Kidney (tissue), 14 donors: Measurements from ENCODE around the gene TEX53. TPM values are rescaled to one million over a fixed set of nuclear protein-coding genes. Genes with fewer than 3 reads are reported as not detected.

Experiments
- DNase-seq, 5 donors: peaks; one replicate each; pipeline ENCODE4 v3.0.0-alpha.2; 2013 to 2020
- FAIRE-seq: peaks from 2 replicates; lab custom pipeline; 2012; peaks lifted over from hg19 to GRCh38; lab: Jason Lieb, UNC
- H3K27ac ChIP-seq, 2 donors: one replicate each; pipeline ENCODE4 v1.7.0; 2013; ENCODE audit warnings: low read depth in 2 of 2, low read length in 2 of 2, inconsistent platforms in 1 of 2
- H3K27me3 ChIP-seq: one replicate; pipeline ENCODE4 v1.7.1; 2013; ENCODE audit warnings: low read length, inconsistent platforms; ENCODE audit not compliant: control insufficient read depth, insufficient read depth
- H3K36me3 ChIP-seq, 3 donors: one replicate each; pipeline versions ENCODE4 v1.7.0 to v1.7.1; 2013; ENCODE audit warnings: low read length in 3 of 3, control low read depth in 1 of 3, inconsistent platforms in 1 of 3; ENCODE audit not compliant: insufficient read depth in 3 of 3, control insufficient read depth in 2 of 3
- H3K4me1 ChIP-seq, 3 donors: one replicate each; pipeline versions ENCODE4 v1.7.0 to v1.7.1; 2013; ENCODE audit warnings: low read length in 3 of 3, inconsistent platforms in 1 of 3, low read depth in 1 of 3; ENCODE audit not compliant: control insufficient read depth in 2 of 3, insufficient read depth in 2 of 3
- H3K4me3 ChIP-seq, 3 donors: one replicate each; pipeline versions ENCODE4 v1.7.0 to v1.8.1; 2013; ENCODE audit warnings: low read length in 3 of 3, control low read depth in 1 of 3, inconsistent platforms in 1 of 3
- H3K9ac ChIP-seq, 3 donors: one replicate each; pipeline versions ENCODE4 v1.7.0 to v1.7.1; 2013; ENCODE audit warnings: low read length in 3 of 3, control low read depth in 1 of 3, inconsistent platforms in 1 of 3
- H3K9me3 ChIP-seq, 3 donors: one replicate each; pipeline versions ENCODE4 v1.7.0 to v1.7.1; 2013; ENCODE audit warnings: low read length in 3 of 3, control low read depth in 1 of 3, inconsistent platforms in 1 of 3; ENCODE audit not compliant: control insufficient read depth in 2 of 3, insufficient read depth in 1 of 3
- CTCF ChIP-seq: IDR thresholded peaks from 3 replicates; pipeline ENCODE4 v1.5.1; 2012; ENCODE audit warnings: mild to moderate bottlenecking, moderate library complexity, borderline replicate concordance; ENCODE audit not compliant: insufficient read depth; ENCODE audit errors: extremely low read depth
- intact Hi-C: fragments of 100-400 bp; cut with DNase I; formaldehyde crosslinking; loops from one replicate; pipeline ENCODE4 v1.11.1; 2022
- polyA plus RNA-seq: library from polyadenylated mRNA; stranded (reverse); fragments of 350-450 nt; fragmentation: Illumina TruSeq; extraction: RNeasy Lipid Tissue Mini Kit (QIAGEN cat#74804); gene quantifications from one replicate; pipeline ENCODE4 v1.2.3, GENCODE V29; 2014; ENCODE audit warnings: low read depth, low replicate concordance; ENCODE audit not compliant: insufficient read depth
- total RNA-seq: library from RNA; stranded (reverse); fragmentation: NEBNext Ultra II Directional; extraction: Animal tissue kit (Norgen Biotek cat#: 25700); gene quantifications from one replicate; pipeline ENCODE4 v1.2.1, GENCODE V29; 2021
- donor health status: control.
- donor health status: control.
- donor health status: control.
- donor health status: control.
- donor health status: control.
- donor health status: DM: yes; HTN: yes; CAD: no.
- donor health status: Normal renal cell carcinoma (clear cell type).

The TEX53 gene
- total and polyA plus RNA-seq, 2 donors from 2014 or later: not detected

- no peak overlapping the region for H3K4me3 ChIP-seq
- H3K4me1 ChIP-seq: no peaks in the 10 kb centered on the region
- intact Hi-C loops: loop anchor here (10.0 kb wide), 1 partner anchor 240 kb away; no protein-coding TSS in a partner anchor
- no peak for TF ChIP-seq CTCF
- DNase-seq (no peak), FAIRE-seq (no peak)
- no peak overlapping the region for H3K27ac ChIP-seq
- H3K36me3 ChIP-seq: no peaks in the 10 kb centered on the region
- no peak overlapping the region for H3K9ac ChIP-seq
- no peaks in the 10 kb centered on the region for H3K9me3 ChIP-seq
- H3K27me3 ChIP-seq: no peaks in the 10 kb centered on the region
Measured at GRCh38 chr9:114674798-114675540, 17.4 kb upstream of the TEX53 start.

DNA sequence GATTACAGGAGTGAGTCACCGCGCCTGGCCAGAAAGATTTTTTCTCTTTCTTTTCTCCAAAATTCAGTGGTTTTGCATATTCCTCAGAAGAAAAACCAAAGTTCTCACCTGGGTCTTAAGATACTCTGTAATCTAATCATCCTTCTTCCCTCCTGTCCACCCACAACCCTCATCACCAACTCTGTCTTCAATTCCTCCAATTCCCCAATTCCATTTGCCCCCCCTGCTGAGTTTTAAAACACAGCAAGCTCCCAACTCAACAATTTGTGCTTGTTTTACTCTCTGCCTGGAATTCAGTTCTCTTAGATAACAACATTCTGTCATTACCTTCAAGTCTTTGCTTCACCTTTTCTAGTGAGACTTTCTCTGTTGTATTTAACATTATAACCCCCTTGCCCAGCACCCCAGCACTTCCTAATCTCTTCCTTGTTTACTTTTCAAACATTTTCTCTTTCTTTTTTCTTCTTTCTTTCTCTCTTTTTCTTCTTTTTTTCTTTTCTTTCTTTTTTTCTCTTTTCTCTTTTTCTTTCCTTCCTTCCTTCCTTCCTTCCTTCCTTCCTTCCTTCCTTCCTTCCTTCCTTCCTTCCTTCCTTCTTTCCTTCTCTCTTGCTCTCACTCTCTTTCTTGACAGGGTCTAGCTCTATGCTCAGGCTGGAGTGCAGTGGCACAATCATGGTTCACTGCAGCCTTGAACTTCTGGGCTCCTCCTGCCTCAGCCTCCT is 16.6 kb upstream of the TEX53 start:
- no peaks in the 10 kb centered on the region for H3K27me3 ChIP-seq
- FAIRE-seq (no peak), DNase-seq (no peak)
- H3K4me3 ChIP-seq: no peak overlapping the region
- no peaks in the 10 kb centered on the region for H3K4me1 ChIP-seq
- TF ChIP-seq CTCF: no peak
- intact Hi-C loops: loop anchor here (10.0 kb wide), 1 partner anchor 241 kb away; no protein-coding TSS in a partner anchor
- no peaks in the 10 kb centered on the region for H3K36me3 ChIP-seq
- no peak overlapping the region for H3K27ac ChIP-seq
- H3K9ac ChIP-seq: no peak overlapping the region
- no peaks in the 10 kb centered on the region for H3K9me3 ChIP-seq

DNA sequence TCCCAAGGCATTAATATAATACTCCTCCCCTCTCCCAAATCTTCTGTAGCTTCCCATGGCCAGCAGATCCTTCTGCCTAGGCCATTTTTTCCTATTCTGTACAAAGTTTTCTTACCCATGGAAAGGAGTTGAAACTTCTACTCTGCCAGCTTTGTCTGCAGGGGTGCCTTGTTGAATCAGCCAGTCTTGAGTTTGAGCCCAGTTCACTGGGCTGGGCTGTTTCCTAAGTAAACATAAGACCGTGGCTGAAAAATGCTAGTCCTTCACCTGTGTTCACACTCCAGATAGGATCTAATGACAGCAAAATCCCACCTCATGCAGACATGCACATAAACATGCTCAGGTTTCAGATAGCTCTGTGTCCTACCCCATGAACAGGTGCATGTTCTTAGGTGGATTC is 14.0 kb upstream of the TEX53 start:
- Histone ChIP-seq H3K4me3 (no peak overlapping the region), H3K36me3 (no peaks in the 10 kb centered on the region), H3K4me1 (no peaks in the 10 kb centered on the region), H3K9me3 (no peaks in the 10 kb centered on the region), H3K27me3 (no peaks in the 10 kb centered on the region), H3K27ac (no peak overlapping the region), H3K9ac (no peak overlapping the region)
- no peak for DNase-seq
- intact Hi-C loops: loop anchor here (10.0 kb wide), 1 partner anchor 243 kb away; no protein-coding TSS in a partner anchor
- TF ChIP-seq CTCF: no peak
- FAIRE-seq: no peak
